GM18909 (cell line): Measurements from ENCODE around the gene TP53I13.
"Not testable (repeated sequence)": the region's sequence is repeated elsewhere in the genome, so short reads cannot be mapped to it uniquely, and the experiment has no call there.

Experiments
- ATAC-seq: cut with Tn5 transposase; IDR thresholded peaks from one replicate; pipeline ENCODE4 v1.9.1; 2021; ENCODE audit warnings: mild to moderate bottlenecking; ENCODE audit not compliant: unreplicated experiment, poor library complexity

The TP53I13 gene, protein sequence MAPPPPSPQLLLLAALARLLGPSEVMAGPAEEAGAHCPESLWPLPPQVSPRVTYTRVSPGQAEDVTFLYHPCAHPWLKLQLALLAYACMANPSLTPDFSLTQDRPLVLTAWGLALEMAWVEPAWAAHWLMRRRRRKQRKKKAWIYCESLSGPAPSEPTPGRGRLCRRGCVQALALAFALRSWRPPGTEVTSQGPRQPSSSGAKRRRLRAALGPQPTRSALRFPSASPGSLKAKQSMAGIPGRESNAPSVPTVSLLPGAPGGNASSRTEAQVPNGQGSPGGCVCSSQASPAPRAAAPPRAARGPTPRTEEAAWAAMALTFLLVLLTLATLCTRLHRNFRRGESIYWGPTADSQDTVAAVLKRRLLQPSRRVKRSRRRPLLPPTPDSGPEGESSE

DNA sequence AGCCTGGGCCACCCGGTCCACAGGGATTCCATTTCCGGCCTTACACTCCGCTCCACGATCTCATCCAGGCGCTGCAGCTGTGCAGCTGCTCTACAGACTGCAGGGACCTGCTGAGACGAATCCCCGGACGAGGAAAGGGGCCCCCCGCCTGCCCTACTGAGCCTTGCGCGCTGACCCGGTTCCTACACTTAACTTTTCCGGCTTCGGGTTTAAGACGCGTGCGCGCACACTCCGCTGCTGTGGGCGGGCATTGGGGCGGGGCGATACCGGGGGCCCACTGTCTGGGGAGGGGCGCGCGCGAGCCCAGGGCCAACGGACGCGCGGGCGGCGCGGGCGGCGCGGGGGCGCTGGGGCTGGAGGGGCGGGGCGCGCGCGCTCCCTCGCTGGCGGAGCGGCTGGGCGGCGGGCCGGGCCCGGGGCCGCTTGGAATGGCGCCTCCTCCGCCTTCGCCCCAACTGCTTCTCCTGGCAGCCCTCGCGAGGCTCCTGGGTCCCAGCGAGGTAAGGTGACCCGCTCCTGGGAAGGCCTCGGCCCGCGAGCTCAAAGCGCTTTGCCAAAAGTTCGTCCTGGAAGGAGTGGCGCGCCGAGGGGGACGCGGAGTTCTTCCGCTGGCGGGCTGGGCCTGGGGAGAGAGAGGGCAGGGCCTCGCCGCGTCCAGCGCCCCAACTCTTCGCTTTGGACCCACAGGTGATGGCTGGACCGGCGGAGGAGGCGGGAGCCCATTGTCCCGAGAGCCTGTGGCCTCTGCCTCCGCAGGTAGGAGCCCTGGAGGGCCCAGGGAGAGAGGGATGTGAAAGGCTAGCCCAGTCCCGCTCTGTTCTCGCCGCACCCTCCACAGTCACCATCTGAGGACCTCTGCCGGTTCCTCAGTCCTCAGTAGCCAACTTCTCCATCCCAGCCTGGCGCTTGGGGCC lies at the start of gene TP53I13:
Gene TP53I13 (plus strand): TSS at position 371 of the 914 bp plus-strand sequence. CDS start 58 bp downstream, at position 429.
- ATAC-seq = peak; percentile 46

DNA sequence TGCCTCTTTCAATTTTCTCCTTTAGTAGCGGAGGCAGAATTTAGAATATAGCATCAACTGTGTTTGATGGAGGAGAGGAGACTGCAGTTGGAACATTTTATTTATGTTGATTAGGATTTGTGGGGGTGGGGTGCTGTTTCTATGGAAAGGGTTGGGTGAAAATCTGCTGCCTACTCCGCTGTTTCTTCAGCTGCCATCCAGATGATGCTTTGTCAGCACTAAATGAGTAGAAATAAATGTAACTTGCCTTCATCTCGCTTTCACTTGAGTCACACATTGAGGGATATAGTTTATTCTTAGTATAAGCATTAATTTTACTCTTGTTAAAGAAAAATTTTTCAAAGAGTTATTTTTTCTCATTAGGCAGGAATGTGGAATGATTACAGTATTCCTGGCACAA lies 43.8 kb upstream of the TP53I13 start:
- no peak for ATAC-seq

DNA sequence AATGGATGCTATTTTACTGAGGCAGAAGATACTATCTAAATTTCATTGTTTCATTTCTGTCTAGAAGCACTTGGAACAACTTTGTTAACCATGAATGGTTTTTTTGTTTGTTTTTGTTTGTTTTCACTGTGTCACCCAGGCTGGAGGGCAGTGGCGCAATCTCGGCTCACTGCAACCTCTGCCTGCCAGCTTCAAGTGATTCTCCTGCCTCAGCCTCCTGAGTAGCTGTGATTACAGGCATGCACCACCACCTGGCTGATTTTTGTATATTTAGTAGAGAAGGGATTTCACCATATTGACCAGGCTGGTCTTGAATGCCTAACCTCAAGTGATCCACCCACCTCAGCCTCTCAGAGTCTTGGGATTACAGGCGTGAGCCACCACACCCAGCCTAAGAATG lies 42.2 kb upstream of the TP53I13 start:
- ATAC-seq = no peak

DNA sequence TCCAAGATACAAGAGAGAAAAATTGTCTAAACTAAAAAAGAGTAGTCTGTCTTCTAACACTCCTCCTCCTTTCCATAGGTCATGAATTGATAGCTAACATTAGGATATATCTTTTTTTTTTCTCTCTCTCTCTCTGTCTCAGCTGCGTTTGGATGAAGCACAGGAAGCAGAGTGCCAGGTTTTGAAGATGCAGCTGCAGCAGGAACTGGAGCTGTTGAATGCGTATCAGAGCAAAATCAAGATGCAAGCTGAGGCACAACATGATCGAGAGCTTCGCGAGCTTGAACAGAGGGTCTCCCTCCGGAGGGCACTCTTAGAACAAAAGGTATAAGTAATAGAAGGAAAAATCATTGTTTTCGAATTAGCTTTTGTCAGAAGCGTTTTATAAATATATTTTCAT lies 34.5 kb upstream of the TP53I13 start:
- ATAC-seq = no peak

DNA sequence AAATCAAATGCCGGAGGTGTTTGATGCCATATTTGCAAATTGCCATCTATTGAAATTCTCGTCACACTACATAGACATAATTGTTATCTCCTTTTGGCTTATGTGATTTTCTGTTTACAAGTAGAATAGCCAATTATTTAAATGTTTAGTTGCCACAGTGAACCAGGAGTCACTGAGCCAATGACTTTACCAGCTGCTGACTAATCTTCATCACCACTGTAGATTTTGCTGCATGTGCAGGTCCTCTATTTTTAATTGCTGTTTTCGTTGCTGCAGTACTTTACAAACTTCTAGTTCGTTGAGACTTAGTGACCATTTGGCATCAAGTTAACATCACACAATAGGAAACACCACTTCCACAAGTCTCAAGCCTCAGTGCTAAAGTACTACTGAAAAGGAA lies 24.4 kb upstream of the TP53I13 start:
- no peak for ATAC-seq

DNA sequence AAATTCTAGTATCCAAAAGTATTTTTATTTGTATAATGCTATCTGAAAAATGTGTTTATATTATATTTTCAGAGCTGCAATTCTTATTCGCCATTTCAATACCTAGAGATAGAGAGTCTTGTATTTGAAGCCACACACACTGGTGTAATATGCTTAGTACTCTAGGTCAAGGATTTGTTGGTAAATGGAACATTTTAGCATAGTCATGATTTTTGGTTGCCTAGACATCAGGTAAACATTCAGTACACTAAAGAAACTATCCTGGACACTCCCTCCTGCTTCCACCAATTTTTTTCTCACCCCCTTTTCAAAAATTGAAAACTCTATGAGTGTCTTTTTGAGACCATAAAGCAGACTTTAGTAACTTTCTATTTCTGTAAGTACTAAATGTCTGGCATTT lies 22.4 kb upstream of the TP53I13 start:
- ATAC-seq = no peak

DNA sequence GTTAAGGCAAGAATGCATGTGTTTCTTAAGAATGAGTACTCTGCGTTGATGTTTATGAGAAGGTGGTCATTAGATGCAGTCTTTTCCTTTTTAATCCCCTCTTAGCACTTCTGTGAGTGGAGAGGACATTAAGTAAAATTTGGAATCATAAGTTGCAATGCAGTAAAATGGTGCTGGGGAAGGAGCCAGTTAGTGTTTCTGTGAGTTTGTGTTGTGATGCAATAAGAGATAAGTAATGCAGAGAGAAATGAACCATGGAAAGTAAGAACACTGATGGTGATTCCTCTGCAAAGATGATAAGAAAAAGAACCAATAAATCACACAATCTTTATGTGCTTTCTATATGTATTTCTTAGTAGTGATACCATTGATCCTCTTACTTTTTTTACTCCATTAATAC lies 21.7 kb upstream of the TP53I13 start:
- ATAC-seq = no peak

DNA sequence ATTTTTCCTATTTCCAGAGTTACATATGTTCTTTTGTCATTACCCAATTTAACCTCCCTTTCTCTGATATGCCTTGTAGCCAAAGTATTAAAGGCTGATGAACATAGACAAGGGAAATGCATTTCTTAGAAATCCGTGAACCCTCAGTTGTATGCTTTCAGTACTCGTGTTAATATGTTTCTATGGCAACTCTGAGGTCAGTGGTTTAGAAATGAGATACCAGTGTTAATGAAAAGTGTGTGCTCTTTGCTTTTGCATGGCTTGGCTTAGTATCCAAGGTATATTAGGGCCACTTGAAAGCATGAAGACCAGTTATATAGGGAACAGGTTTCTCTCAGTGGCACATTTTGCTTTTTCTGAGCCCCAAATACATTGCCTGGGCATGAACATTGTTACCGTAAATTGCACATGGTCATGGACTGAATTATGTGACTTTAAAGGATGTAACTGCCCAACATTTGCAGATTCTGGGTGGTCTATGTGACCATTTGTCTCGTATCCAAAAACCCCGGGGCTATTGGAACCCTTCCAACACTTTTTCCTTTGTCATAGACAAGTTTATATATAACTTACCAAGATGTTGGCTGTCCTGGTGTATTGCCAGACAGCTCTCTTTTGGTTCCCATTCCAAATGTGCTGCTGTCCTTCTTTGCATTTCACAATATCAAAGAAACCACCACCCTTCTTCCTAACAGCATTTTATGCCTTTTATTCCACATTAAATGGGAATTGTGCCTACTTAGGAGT lies 19.2 kb upstream of the TP53I13 start:
- no peak for ATAC-seq

DNA sequence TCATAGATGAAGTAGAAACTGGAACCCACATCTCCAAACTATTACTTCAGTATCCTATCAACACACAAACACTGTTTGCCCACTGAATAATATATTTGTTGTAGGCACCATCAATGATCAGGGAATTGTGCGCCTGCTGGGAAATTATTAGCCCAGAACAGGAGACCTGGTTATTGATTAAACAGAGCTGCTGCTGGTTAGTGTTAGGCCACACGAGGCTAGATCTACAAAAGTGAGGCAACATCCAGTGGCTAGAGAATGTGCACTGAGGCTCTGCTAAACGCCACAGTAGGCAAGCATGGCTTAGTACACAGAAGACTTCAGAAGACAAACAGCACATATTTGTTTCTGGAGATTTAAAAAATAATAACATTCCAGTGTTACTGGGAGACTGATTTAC lies 12.7 kb upstream of the TP53I13 start:
- no peak for ATAC-seq

DNA sequence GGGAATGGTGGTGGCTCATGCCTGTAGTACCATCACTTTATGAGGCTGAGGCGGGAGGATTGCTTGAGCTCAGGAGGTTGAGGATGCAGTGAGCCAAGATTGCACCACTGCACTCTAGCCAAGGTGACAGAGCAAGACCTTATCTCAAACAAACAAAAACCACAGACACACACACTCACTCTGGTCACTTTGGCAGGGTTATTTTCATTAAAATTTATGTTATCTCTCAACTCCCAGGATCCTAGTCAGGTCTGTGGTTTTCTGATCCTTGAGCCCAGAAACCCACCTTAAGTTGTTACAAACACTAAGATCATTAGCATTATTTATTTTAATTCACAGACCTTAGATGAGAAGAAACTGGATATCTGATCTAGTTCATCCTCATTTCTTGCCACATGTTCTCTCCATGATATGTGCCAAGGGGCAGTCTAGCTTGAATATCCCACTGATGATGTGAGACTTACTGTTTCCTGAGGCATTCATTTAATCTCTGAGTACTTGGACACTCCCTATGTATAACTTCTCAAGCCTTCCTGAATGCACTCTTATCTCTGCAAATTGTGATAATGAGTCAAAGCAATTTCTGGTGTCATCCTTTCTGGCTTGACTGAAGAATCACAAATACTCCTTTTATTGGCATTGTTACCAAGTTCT lies 11.3 kb upstream of the TP53I13 start:
- no peak for ATAC-seq

DNA sequence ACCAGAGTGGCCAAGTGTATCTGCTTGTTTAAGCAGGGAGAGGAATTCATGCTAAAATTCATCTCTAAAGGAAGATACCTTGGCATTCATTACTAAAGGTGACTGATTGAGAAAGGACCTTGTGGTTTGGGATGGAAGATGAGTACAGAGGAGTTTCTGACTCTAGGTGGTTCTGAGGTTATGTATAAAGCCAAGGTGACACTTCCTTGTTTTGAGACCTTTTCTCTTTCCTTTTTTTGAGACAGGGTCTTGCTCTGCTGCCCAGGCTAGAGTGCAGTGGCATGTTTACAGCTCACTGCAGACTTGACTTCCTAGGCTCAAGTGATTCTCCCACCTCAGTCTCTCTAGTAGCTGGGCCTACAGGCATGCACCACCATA lies 10.8 kb upstream of the TP53I13 start:
- no peak for ATAC-seq

DNA sequence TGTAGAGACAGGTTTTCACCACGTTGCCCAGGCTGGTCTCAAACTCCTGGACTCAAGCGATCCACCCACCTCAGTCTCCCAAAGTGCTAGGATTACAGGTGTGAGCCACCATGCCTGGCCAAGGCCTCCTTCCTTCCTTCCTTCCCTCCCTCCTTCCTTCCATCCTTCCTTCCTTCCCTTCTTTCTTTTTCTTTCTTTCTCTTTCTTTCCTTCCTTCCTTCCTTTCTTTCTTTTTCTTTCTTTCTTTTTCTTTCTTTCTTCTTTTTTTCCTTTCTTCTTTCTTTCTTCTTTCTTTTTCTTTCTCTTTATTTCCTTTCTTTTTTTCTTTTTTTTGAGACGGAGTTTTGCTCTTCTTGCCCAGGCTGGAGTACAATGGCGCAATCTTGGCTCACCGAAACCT lies 10.4 kb upstream of the TP53I13 start:
- ATAC-seq = not testable (repeated sequence)

DNA sequence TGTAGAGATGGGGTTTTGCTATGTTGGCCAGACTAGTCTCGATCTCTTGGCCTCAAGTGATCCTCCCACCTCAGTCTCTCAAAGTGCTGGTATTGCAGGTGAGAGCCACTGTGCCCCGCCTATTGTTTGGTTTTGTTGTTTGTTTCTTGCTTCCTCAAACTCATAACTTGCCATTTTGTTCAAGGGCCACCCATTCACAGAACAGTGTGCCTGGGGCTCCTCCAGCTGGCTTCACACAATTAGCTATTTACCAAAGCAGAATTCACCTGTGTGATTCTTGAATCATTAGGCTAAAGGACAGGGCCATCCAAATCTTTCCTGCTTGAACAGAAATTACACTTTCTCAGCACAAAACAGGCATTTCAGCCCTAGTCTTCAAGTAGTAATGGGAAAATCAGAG lies 8.9 kb upstream of the TP53I13 start:
- ATAC-seq = no peak

DNA sequence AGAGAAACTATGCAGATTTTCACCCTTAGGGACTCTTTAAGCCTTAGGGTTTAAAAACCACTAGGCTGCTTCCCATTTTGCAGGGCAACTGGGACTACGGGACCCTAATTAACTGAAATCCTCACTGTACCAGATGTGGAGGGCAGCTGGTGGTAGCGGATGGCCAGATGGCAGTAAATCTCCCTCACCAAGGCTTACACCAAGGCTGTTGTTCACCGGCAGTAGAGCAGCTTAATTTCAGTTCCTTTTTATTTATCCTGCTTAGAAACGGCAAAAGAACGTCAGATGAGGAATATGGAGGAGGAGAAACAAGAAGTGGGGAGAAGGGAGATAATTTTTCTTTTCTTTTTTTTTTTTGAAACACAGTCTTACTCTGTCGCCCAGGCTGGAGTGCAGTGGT lies 8.2 kb upstream of the TP53I13 start:
- ATAC-seq = no peak

DNA sequence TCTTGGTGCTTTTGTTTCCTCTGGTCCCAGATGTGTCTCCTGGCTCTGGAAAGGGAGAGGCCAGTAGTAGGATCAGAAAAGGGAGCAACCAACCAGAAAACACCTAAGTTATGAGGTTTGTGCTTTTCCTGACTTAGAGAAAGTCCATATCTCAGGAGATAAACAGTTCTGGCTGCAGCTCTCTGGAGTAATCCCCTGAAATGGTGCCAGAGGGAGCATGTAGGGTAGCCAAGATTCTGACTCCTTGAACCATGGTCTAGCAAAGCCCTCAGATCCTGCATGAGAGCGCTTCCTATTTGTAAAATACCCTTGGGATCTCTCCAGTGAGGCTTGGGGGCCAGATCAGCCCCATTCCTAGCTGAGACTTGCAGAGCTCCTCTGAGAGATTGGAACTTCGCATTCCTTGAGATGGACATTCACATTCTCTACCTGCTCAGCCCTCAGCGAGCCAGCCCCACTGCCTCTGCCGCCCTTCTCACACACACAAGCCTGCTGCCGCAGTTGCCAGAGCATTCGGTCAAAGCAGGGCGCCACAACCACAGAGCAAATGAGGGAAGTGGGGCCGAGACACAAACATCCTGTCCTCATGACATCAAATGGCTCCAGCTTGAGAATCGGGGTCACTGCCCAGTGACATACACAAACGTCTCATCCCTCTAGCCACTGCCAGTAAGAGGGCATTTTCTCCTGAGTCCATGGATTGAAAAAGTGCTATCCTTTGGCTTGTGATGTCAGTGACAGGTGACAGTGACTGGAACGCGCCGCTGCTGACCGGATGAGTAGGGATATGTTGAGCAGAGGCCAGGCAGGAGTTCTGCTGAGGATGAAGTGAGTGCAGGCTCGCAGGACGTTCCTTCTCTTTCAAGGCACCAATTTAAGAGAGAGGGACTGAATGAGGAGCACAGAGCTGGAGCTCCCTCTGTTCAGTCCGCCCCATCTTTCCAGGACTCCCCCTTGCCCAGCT lies 6.7 kb upstream of the TP53I13 start:
- no peak for ATAC-seq

DNA sequence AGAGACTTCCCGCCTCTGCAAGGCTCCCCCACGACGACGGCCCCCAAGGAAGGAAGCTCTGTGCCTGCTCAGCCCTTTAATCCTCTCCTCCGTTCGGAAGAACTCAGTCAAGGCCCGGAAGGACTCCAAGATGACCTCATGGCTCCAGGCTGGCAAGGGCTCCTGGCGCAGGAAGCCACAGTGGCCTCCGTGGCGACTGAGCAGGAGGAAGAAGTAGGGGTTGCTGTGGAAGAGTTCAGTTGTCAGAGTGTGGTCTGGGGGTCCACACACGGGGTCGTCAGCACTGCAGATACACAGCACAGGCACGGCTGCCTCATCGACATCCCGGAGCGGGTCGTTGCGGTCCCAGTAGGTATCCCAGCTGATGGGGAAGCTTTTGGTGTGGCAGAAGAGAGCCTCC lies 5.9 kb upstream of the TP53I13 start:
- ATAC-seq = no peak

DNA sequence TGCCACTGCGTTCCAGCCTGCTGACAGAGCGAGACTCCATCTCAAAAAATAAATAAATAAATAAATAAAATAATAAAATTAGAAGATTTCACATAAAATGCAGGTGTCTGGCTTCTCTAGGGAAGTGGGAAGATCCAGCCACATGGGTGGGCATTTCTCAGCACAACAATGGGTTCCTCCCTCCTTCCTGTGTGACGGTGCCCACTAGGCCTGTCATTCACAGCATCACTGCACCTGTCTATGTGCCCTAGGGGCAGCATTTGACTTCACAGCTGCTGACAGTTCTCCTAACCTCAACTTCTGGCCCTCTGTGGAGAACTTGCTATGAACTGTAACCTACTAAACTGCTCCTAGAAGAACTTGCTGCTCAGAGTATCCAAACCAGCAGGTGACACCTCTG lies 4.7 kb upstream of the TP53I13 start:
- ATAC-seq = no peak

DNA sequence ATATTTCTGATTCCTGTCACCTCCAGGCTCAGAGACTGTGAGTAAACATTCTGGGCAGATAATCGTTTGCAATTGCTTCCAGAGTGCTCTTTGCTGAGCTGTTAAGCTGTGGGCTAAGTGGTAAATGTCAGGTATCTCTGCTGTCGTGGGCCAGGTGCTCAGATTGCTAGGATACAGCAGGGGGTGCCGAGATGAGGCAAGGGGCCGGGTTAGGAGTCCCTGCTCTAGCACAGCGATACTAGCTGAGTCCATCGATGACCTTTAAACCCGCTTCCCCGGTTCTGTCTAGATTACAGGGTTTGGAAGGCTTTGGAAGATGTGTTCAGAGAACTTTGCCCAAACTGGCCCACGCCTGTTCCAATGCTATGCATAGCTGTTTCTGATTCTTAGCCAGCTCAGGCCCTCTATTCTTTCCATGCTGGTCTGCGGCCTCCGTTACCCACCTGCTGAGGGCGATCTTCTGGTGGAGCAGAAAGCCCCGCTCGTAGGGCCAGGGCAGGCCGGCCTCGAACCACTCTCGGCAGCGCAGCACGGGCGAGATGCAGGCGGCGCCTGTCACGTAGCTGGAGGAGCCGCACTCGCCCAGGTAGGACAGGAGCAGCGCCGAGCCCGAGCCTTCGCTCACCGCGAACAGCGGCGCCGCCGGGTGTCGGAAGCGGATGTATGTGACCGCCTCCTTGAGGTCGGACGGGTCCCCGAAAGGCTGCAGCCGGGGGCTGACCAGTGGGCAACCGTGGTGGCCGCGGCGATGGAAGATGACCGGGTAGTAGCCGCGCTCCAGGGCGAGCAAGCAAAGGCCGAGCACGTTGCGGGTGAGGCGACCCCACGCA lies 2.6 kb upstream of the TP53I13 start:
- no peak for ATAC-seq
